ENCODE results near the gene PHYHD1. TPM values are rescaled to one million over a fixed set of nuclear protein-coding genes. Genes with fewer than 3 reads are reported as not detected.
A peak's percentile ranks its signal among the peaks of the same experiment; 100 is the strongest.

PHYHD1 gene
- total and polyA plus RNA-seq, 2 donors, result 9.7 to 25.6 TPM

DNA sequence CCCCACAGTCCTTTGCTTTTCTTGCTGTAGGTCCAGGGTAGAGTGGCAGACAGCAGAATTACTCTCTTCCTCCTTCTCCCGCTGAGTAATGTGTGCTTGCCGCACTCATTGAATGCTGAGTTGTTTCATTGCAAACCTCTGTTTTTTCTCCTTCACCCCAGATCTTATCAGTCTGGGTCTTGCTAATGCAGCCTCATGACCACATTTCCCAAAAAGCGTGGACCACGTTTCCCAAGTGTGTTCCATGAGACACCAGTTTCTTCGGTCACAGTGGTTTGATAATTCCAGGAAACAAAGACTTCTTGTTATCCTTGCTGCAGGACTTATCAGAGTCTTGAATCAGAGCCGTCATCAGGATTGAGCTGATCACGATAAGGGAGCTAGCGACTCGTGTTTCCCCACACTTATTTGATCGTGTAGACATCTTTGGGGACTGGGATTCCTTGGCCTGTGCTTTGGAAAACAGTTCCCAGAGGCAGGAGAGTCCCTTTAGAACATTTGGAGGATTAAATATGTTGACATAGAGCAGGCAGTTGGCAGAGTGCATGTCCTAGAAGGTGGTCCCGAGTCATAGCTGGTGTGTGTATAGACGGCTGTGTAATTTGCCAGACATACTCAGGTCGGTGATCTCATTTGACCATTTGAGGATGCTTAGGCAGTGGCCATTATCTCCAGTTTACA, 34.4 kb upstream of the PHYHD1 start:
- no peak for DNase-seq (ENCODE audit: low read depth in 6 of 9, low spot score in 9 of 9)
- no peaks in the 10 kb centered on the region for H3K27me3 ChIP-seq (ENCODE audit: control insufficient read depth in 2 of 2, insufficient read depth in 1 of 2, low read length in 1 of 2)
- peaks cover 7 to 17% of the 10 kb centered on the region in 2 donors for H3K4me1 ChIP-seq (ENCODE audit: control insufficient read depth in 2 of 2, insufficient read depth in 2 of 2, low read length in 2 of 2)
- H3K4me3 ChIP-seq (ENCODE audit: low read length in 2 of 2), result no peak overlapping the region
- H3K36me3 ChIP-seq (ENCODE audit: control insufficient read depth in 2 of 2, insufficient read depth in 2 of 2, low read length in 1 of 2), result peaks cover 32 to 48% of the 10 kb centered on the region in 2 donors
- 94% methylated on average over 13 of the region's 13 CpGs for WGBS
- no peak overlapping the region for H3K27ac ChIP-seq (ENCODE audit: low read depth in 1 of 2, low read length in 1 of 2)
- peaks cover 0 to 6% of the 10 kb centered on the region in 2 donors for H3K9me3 ChIP-seq (ENCODE audit: control insufficient read depth in 2 of 2, insufficient read depth in 1 of 2, low read length in 1 of 2)

DNA sequence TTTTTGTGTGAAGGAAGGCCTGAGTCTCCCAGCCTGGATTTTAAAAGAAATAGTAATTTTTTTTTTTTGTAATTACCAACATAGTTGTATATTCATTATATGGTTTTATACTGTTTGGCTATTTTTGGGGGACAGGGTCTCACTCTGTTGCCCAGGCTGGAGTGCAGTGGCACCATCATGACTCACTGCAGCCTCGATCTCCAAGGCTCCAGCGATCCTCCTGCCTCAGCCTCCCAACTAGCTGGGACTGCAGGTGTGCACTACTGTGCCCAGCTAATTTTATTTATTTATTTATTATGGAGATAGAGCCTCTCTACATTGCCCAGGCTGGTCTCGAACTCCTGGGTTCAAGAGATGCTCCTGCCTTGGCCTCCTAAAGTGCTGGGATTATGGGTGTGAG, 33.7 kb upstream of the PHYHD1 start:
- 95% methylated on average over 3 of the region's 3 CpGs for WGBS
- no peak overlapping the region for H3K27ac ChIP-seq (ENCODE audit: low read depth in 1 of 2, low read length in 1 of 2)

DNA sequence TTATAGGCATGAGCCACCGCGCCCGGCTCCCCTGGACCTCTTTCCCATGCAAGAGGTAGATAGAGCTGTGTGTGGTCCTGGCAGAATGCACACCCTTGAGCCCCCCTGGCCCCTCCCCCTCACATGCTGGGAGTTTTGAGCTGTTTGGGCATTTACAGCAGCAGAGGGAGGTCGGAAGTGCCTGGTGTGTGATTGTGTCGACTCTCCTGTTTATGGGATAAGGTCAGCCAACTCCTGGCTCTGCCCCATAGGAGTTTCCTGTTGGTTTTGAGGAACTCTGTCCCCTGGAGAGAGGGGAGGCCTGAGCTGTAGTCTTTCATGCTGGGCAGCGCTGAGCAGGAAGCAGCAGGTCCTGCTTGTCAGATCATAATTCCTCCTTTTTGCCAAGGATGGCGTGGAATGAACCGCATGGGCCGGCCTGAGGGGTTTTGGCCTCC, 32.9 kb upstream of the PHYHD1 start:
- DNase-seq (ENCODE audit: low read depth in 6 of 9, low spot score in 9 of 9), result no peak
- 88% methylated on average over 9 of the region's 9 CpGs for WGBS
- H3K27ac ChIP-seq (ENCODE audit: low read depth in 1 of 2, low read length in 1 of 2), result no peak overlapping the region
- H3K4me3 ChIP-seq (ENCODE audit: low read length in 2 of 2), result no peak overlapping the region
- peaks cover 6 to 20% of the 10 kb centered on the region in 2 donors for H3K4me1 ChIP-seq (ENCODE audit: control insufficient read depth in 2 of 2, insufficient read depth in 2 of 2, low read length in 2 of 2)
- peaks cover 0 to 2% of the 10 kb centered on the region in 2 donors for H3K9me3 ChIP-seq (ENCODE audit: control insufficient read depth in 2 of 2, insufficient read depth in 1 of 2, low read length in 1 of 2)
- no peaks in the 10 kb centered on the region for H3K27me3 ChIP-seq (ENCODE audit: control insufficient read depth in 2 of 2, insufficient read depth in 1 of 2, low read length in 1 of 2)
- peaks cover 48 to 64% of the 10 kb centered on the region in 2 donors for H3K36me3 ChIP-seq (ENCODE audit: control insufficient read depth in 2 of 2, insufficient read depth in 2 of 2, low read length in 1 of 2)

More for the DNA sequence above, 33.7 kb upstream of the PHYHD1 start:
- Histone ChIP-seq H3K4me1 (ENCODE audit: control insufficient read depth in 2 of 2, insufficient read depth in 2 of 2, low read length in 2 of 2) (peaks cover 7 to 19% of the 10 kb centered on the region in 2 donors), H3K4me3 (ENCODE audit: low read length in 2 of 2) (no peak overlapping the region), H3K36me3 (ENCODE audit: control insufficient read depth in 2 of 2, insufficient read depth in 2 of 2, low read length in 1 of 2) (peaks cover 39 to 55% of the 10 kb centered on the region in 2 donors), H3K9me3 (ENCODE audit: control insufficient read depth in 2 of 2, insufficient read depth in 1 of 2, low read length in 1 of 2) (peaks cover 0 to 2% of the 10 kb centered on the region in 2 donors), H3K27me3 (ENCODE audit: control insufficient read depth in 2 of 2, insufficient read depth in 1 of 2, low read length in 1 of 2) (no peaks in the 10 kb centered on the region)
- DNase-seq (ENCODE audit: low read depth in 6 of 9, low spot score in 9 of 9), result no peak

DNA sequence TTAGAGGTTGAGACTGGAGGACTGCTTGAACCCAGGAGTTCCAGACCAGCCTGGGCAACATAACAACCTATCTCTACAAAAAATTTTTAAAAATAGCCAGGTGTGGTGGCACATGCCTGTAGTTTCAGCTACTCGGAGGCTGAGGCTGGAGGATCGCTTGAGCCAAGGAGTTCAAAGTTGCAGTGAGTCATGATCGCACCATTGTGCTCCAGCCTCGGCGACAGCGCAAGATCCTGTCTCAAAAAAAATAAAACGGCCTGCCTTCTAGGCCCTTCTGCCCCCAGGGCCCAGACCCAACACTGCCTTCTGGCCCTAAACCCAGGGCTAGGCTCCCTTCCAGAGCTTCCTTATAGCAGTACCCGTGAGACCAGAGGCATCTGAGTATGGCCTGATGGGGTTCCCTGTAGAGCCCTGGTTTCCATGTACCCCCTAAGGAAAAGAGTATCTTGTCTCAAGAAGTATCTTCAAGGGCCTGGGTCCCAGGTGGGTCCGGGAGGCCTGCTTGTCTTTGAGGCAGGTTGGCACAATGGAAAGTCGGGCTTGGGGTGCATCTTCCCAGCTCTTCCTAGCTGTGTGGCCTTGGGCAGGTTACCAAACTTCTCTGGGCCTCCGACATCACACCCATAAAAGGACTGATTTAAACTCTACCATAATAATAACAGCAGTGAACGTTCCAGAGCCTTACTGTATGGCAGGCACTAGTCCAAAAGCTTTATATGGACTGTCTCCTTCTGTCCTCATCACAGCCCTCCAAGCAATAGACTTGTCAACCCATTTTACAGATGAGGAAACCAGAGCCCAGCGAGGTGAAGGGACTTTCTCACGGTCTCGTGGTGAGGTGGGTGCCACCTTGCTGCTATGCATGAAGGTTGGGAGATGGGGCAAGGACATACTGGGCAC, 29.2 kb upstream of the PHYHD1 start:
- H3K27me3 ChIP-seq (ENCODE audit: control insufficient read depth in 2 of 2, insufficient read depth in 1 of 2, low read length in 1 of 2), result no peaks in the 10 kb centered on the region
- no peaks in the 10 kb centered on the region for H3K9me3 ChIP-seq (ENCODE audit: control insufficient read depth in 2 of 2, insufficient read depth in 1 of 2, low read length in 1 of 2)
- peaks cover 0 to 4% of the 10 kb centered on the region in 2 donors for H3K4me1 ChIP-seq (ENCODE audit: control insufficient read depth in 2 of 2, insufficient read depth in 2 of 2, low read length in 2 of 2)
- WGBS, result 97% methylated on average over 15 of the region's 15 CpGs
- peaks cover 54 to 71% of the 10 kb centered on the region in 2 donors for H3K36me3 ChIP-seq (ENCODE audit: control insufficient read depth in 2 of 2, insufficient read depth in 2 of 2, low read length in 1 of 2)
- no peak for DNase-seq (ENCODE audit: low read depth in 6 of 9, low spot score in 9 of 9)
- H3K4me3 ChIP-seq (ENCODE audit: low read length in 2 of 2), result no peak overlapping the region
- H3K27ac ChIP-seq (ENCODE audit: low read depth in 1 of 2, low read length in 1 of 2), result peak overlapping the region in 1 of 2 donors; percentile 71

DNA sequence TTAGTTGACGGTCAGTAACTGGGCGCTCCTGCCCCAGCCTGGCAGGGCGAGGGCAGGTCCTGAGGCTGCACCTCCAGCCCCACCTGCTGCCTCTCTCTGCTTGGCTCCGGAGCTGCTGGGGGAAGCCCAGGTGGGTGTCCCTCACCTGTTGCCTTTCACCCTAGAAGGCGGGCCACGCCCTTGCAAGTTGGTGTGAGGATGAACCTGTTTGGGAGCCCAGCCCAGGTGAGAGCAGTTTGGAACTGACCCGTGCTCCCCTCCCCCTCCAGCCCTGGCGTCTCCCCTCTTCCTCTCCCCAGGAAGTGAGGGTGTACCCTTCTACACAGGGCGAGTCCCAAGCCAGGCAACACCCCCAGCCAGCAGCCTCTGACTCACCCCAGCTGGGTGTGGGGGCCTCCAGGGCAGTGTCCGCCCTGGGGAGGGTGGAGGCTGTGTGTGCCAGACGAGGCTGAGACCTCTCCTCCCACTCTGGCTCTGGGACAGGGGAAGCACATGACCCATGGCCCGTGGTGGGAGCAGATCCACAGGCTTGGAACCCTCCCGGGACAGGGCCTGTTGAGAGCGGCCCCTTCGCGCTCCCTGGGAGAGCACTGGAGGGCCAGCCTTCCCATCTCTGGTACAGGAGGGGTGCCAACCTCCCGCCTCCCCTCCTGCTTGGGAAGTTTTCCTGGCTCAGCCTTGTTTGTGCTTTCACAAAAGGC, 28.4 kb upstream of the PHYHD1 start:
- DNase-seq (ENCODE audit: low read depth in 6 of 9, low spot score in 9 of 9), result no peak
- no peak overlapping the region for H3K4me3 ChIP-seq (ENCODE audit: low read length in 2 of 2)
- H3K36me3 ChIP-seq (ENCODE audit: control insufficient read depth in 2 of 2, insufficient read depth in 2 of 2, low read length in 1 of 2), result peaks cover 53 to 70% of the 10 kb centered on the region in 2 donors
- no peaks in the 10 kb centered on the region for H3K9me3 ChIP-seq (ENCODE audit: control insufficient read depth in 2 of 2, insufficient read depth in 1 of 2, low read length in 1 of 2)
- H3K27ac ChIP-seq (ENCODE audit: low read depth in 1 of 2, low read length in 1 of 2), result peak overlapping the region in 1 of 2 donors; percentile 71
- H3K27me3 ChIP-seq (ENCODE audit: control insufficient read depth in 2 of 2, insufficient read depth in 1 of 2, low read length in 1 of 2), result no peaks in the 10 kb centered on the region
- H3K4me1 ChIP-seq (ENCODE audit: control insufficient read depth in 2 of 2, insufficient read depth in 2 of 2, low read length in 2 of 2), result peaks cover 0 to 4% of the 10 kb centered on the region in 2 donors
- 95% methylated on average over 17 of the region's 17 CpGs for WGBS

GRCh38 chr9:128893354-128893753, 27.4 kb upstream of the PHYHD1 start:
- H3K9me3 ChIP-seq (ENCODE audit: control insufficient read depth in 2 of 2, insufficient read depth in 1 of 2, low read length in 1 of 2), result no peaks in the 10 kb centered on the region
- no peak for DNase-seq (ENCODE audit: low read depth in 6 of 9, low spot score in 9 of 9)
- H3K27ac ChIP-seq (ENCODE audit: low read depth in 1 of 2, low read length in 1 of 2), result no peak overlapping the region
- H3K36me3 ChIP-seq (ENCODE audit: control insufficient read depth in 2 of 2, insufficient read depth in 2 of 2, low read length in 1 of 2), result peaks cover 49 to 65% of the 10 kb centered on the region in 2 donors
- 94% methylated on average over 8 of the region's 8 CpGs for WGBS
- H3K4me1 ChIP-seq (ENCODE audit: control insufficient read depth in 2 of 2, insufficient read depth in 2 of 2, low read length in 2 of 2), result peaks cover 2 to 11% of the 10 kb centered on the region in 2 donors
- no peak overlapping the region for H3K4me3 ChIP-seq (ENCODE audit: low read length in 2 of 2)
- no peaks in the 10 kb centered on the region for H3K27me3 ChIP-seq (ENCODE audit: control insufficient read depth in 2 of 2, insufficient read depth in 1 of 2, low read length in 1 of 2)

DNA sequence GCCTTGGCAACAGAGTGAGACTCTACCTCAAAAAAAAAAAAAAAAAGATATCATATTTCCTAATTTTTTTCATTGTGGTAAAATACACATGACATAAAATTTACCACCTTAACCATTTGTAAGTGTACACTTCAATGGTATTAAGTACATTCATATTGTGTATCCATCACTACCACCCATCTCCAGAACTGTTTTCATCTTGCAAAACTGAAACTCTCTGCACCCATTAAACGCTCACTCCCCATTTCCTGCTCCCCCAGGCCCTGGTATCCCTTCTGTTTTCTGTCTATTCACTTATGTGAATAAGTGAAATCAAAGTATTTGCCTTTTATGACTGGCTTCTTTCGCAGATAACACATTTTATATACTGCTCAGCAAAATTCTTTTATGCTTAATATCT, 26.0 kb upstream of the PHYHD1 start:
- WGBS, result 92% methylated on average over 2 of the region's 2 CpGs

DNA sequence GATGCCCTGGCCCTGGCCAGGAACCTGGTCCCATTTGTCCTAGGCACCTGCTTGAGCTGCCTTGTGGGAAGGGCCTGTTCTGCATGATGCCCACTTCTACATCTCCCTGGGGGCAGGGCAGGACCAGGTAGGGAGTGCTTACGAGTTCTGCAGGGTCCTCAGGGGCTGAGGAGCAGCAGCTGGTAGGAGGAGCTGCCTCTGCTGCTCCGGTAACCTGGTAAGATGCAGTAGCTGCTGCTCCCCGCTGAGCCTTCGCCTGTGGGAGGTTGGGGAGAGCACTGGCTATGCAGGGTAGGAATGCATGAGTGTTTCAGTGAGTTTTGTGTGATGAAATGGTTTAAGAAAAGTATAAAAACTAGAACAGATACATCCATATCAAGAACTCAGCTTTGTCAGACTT, 25.2 kb upstream of the PHYHD1 start:
- Histone ChIP-seq H3K4me3 (ENCODE audit: low read length in 2 of 2) (no peak overlapping the region), H3K27ac (ENCODE audit: low read depth in 1 of 2, low read length in 1 of 2) (no peak overlapping the region), H3K4me1 (ENCODE audit: control insufficient read depth in 2 of 2, insufficient read depth in 2 of 2, low read length in 2 of 2) (peaks cover 22 to 33% of the 10 kb centered on the region in 2 donors), H3K27me3 (ENCODE audit: control insufficient read depth in 2 of 2, insufficient read depth in 1 of 2, low read length in 1 of 2) (no peaks in the 10 kb centered on the region), H3K36me3 (ENCODE audit: control insufficient read depth in 2 of 2, insufficient read depth in 2 of 2, low read length in 1 of 2) (peaks cover 48 to 55% of the 10 kb centered on the region in 2 donors), H3K9me3 (ENCODE audit: control insufficient read depth in 2 of 2, insufficient read depth in 1 of 2, low read length in 1 of 2) (no peaks in the 10 kb centered on the region)
- WGBS, result 95% methylated on average over 4 of the region's 4 CpGs
- no peak for DNase-seq (ENCODE audit: low read depth in 6 of 9, low spot score in 9 of 9)

More for the DNA sequence above, 26.0 kb upstream of the PHYHD1 start:
- DNase-seq (ENCODE audit: low read depth in 6 of 9, low spot score in 9 of 9), result no peak
- Histone ChIP-seq H3K36me3 (ENCODE audit: control insufficient read depth in 2 of 2, insufficient read depth in 2 of 2, low read length in 1 of 2) (peaks cover 46 to 61% of the 10 kb centered on the region in 2 donors), H3K9me3 (ENCODE audit: control insufficient read depth in 2 of 2, insufficient read depth in 1 of 2, low read length in 1 of 2) (no peaks in the 10 kb centered on the region), H3K4me3 (ENCODE audit: low read length in 2 of 2) (no peak overlapping the region), H3K27ac (ENCODE audit: low read depth in 1 of 2, low read length in 1 of 2) (no peak overlapping the region), H3K4me1 (ENCODE audit: control insufficient read depth in 2 of 2, insufficient read depth in 2 of 2, low read length in 2 of 2) (peaks cover 16 to 25% of the 10 kb centered on the region in 2 donors), H3K27me3 (ENCODE audit: control insufficient read depth in 2 of 2, insufficient read depth in 1 of 2, low read length in 1 of 2) (no peaks in the 10 kb centered on the region)
